VCaP (cell line): ENCODE data around the gene COG5.
"Not testable (repeated sequence)": the region's sequence is repeated elsewhere in the genome, so short reads cannot be mapped to it uniquely, and the experiment has no call there.

Source experiments
- H3K27ac ChIP-seq: fragments of 450-650 bp; 2 replicates; pipeline ENCODE4 v1.5.1; 2017
- CTCF ChIP-seq: fragments of 450-650 bp; conservative IDR thresholded peaks from 2 replicates; pipeline ENCODE4 v1.5.1; 2017; ENCODE audit warnings: mild to moderate bottlenecking, moderate library complexity

The COG5 gene

GRCh38 chr7:107254398-107254985, 309.2 kb downstream of the COG5 start:
- TF ChIP-seq CTCF, result no peak
- H3K27ac ChIP-seq, result no peak overlapping the region

- no peak for TF ChIP-seq CTCF
- no peak overlapping the region for H3K27ac ChIP-seq
Measured at GRCh38 chr7:107253599-107253998, 310.1 kb downstream of the COG5 start.

- no peak overlapping the region for H3K27ac ChIP-seq
- TF ChIP-seq CTCF, result no peak
Measured at GRCh38 chr7:107251963-107252362, 311.8 kb downstream of the COG5 start.

- no peak overlapping the region for H3K27ac ChIP-seq
- TF ChIP-seq CTCF, result no peak
Measured at GRCh38 chr7:107248551-107249316, 315.0 kb downstream of the COG5 start.

- not testable (repeated sequence) for H3K27ac ChIP-seq
Measured at GRCh38 chr7:107246836-107247235, 316.9 kb downstream of the COG5 start.

GRCh38 chr7:107244613-107245012, 319.1 kb downstream of the COG5 start:
- no peak for TF ChIP-seq CTCF
- no peak overlapping the region for H3K27ac ChIP-seq

- H3K27ac ChIP-seq, result no peak overlapping the region
- no peak for TF ChIP-seq CTCF
Measured at GRCh38 chr7:107242267-107242666, 321.5 kb downstream of the COG5 start.

- H3K27ac ChIP-seq, result no peak overlapping the region
- TF ChIP-seq CTCF, result no peak
Measured at GRCh38 chr7:107237451-107237850, 326.3 kb downstream of the COG5 start.
